ENCODE measurements around the gene ARRB1.

ARRB1 gene

DNA sequence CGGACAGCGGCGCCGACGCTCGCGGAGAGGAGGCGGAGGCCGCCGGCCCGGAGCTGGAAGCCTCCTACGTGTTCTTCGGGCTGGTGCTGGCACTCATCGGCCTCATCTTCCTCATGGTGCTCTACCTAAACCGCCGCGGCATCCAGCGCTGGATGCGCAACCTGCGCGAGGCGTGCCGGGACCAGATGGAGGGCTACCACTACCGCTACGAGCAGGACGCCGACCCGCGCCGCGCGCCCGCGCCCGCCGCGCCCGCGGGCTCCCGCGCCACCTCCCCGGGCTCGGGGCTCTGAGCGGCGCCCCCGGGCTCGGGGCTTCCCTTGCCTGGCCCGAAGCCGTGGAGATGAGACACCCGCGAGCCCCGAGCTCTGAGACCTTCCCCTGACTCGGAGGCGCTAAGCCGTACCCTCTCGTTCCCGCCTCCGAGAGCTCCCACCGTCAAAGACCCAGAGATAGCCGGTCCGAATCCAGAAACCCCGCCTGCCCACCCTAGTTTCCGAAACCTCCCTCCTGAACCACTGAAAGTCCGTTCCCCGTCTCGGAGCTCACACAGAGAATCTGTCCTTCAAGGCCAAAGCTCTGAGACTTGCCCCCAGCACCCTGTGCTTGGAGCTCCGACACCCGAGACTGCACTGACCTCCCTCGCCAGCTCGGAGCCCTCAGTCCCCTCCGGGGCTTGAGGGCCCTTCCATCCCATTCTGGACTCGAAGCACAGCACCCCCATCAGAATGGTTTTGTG, 109.4 kb downstream of the ARRB1 start:
- H3K4me3 ChIP-seq (replicated peaks; ENCODE audit: low read depth, low read length), result peak overlapping the region; percentile 45
- DNase-seq (ENCODE audit: low read depth), result no peak
- TF ChIP-seq, protein P1, sequence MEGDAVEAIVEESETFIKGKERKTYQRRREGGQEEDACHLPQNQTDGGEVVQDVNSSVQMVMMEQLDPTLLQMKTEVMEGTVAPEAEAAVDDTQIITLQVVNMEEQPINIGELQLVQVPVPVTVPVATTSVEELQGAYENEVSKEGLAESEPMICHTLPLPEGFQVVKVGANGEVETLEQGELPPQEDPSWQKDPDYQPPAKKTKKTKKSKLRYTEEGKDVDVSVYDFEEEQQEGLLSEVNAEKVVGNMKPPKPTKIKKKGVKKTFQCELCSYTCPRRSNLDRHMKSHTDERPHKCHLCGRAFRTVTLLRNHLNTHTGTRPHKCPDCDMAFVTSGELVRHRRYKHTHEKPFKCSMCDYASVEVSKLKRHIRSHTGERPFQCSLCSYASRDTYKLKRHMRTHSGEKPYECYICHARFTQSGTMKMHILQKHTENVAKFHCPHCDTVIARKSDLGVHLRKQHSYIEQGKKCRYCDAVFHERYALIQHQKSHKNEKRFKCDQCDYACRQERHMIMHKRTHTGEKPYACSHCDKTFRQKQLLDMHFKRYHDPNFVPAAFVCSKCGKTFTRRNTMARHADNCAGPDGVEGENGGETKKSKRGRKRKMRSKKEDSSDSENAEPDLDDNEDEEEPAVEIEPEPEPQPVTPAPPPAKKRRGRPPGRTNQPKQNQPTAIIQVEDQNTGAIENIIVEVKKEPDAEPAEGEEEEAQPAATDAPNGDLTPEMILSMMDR (IDR thresholded peaks at IDR 0.05; ENCODE audit: low read length, missing control alignments), result no peak

DNA sequence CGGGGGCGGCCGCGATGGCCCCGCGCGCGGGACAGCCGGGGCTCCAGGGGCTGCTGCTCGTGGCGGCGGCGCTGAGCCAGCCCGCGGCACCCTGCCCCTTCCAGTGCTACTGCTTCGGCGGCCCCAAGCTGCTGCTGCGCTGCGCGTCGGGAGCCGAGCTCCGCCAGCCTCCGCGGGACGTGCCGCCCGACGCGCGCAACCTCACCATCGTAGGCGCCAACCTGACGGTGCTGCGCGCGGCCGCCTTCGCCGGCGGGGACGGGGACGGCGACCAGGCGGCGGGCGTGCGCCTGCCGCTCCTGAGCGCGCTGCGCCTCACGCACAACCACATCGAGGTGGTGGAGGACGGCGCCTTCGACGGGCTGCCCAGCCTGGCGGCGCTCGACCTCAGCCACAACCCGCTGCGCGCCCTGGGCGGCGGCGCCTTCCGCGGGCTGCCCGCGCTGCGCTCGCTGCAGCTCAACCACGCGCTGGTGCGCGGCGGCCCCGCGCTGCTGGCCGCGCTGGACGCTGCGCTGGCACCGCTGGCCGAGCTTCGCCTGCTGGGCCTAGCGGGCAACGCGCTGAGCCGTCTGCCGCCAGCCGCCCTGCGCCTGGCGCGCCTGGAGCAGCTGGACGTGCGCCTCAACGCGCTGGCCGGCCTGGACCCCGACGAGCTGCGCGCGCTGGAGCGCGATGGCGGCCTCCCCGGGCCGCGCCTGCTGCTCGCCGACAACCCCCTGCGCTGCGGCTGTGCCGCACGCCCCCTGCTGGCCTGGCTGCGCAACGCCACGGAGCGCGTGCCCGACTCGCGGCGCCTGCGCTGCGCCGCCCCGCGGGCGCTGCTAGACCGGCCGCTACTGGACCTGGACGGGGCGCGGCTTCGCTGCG, 110.2 kb downstream of the ARRB1 start:
- H3K4me3 ChIP-seq (replicated peaks; ENCODE audit: low read depth, low read length), result peak overlapping the region; percentile 45
- TF ChIP-seq, protein P1 (IDR thresholded peaks at IDR 0.05; ENCODE audit: low read length, missing control alignments), result peak; percentile 37
- DNase-seq (ENCODE audit: low read depth), result peak; percentile 85

DNA sequence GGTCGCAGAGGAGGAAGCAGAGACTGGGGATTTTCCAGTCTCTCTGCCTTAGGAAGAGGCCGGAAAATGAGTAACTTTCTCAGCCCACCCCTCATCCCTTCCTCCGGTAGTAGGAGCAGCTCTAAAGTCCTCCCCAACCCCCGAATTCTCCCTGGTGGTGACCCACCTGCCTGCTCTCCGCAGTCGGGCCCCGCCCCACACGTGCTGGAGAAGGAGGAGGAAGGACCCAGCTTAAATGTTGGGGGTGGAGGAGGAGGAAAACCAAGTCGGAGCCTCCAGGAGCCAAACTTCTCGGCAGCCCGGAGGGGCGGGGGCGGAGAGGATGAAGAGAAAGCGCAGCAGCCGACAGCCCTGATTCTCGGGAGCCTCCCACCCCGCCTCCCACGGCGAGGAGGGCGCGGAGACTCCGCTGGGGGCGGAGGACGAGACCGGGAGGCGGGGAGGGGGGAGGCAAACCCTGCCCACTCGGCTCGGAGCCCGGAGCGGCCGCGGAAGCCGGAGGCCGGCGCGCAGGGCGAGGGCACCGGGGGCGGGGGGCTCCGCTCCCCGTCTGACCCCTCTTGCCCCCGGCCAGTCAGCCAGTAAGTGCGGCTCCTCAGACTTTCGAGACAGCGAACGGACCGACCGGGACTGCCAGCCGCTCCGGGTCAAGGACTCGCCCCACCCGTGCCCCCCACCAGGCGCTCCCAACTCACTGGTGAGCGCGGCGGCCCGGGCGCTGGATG, 111.0 kb downstream of the ARRB1 start, which contains the start of gene TPBGL:
Gene TPBGL, plus strand, starts transcription at position 464 of the 725 bp plus-strand sequence. CDS start 276 bp downstream, outside the sequence.
- H3K4me3 ChIP-seq (replicated peaks; ENCODE audit: low read depth, low read length), result peak within 1 kb of the TSS; percentile 17
- DNase-seq (ENCODE audit: low read depth), result no peak
- TF ChIP-seq, protein P1 (IDR thresholded peaks at IDR 0.05; ENCODE audit: low read length, missing control alignments), result no peak

DNA sequence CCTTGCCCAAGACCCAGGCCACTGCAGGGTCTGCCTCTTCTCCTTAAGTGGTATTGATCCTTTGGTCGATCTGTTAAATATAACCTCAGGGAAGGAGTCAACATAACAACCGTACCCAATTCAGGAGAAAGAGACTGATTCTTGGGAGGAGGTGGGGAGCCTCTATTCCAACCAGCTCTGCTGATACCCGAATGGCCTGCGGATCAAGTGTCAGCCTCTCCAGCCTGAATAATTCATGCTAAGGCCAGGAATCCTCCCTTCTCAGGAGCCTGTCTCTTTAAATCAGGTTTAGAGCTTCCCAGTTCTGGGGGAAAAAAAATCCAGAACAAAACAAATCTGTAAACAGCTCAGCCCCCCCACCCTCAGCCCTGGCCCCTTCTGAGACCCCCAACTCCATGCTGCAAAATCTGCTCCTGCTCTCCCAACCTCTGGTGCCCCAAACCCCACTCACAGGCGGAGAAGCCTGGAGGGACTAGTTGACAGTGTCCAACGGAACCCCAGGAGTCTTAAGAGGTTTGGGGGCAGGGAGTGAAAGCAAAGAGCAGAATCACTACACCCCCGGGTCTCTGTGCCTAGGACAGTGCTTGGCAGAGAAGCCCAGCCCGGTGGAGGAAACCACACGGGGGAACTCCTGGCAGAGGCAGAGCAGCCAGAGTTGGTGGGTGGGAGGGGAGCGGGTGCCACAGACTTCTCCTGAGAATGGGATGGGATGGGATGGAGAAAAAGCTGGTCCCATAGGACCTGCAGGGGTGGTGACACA, 111.8 kb downstream of the ARRB1 start:
- no peak for DNase-seq (ENCODE audit: low read depth)
- TF ChIP-seq, protein P1 (IDR thresholded peaks at IDR 0.05; ENCODE audit: low read length, missing control alignments), result no peak
- no peak overlapping the region for H3K4me3 ChIP-seq (replicated peaks; ENCODE audit: low read depth, low read length)

DNA sequence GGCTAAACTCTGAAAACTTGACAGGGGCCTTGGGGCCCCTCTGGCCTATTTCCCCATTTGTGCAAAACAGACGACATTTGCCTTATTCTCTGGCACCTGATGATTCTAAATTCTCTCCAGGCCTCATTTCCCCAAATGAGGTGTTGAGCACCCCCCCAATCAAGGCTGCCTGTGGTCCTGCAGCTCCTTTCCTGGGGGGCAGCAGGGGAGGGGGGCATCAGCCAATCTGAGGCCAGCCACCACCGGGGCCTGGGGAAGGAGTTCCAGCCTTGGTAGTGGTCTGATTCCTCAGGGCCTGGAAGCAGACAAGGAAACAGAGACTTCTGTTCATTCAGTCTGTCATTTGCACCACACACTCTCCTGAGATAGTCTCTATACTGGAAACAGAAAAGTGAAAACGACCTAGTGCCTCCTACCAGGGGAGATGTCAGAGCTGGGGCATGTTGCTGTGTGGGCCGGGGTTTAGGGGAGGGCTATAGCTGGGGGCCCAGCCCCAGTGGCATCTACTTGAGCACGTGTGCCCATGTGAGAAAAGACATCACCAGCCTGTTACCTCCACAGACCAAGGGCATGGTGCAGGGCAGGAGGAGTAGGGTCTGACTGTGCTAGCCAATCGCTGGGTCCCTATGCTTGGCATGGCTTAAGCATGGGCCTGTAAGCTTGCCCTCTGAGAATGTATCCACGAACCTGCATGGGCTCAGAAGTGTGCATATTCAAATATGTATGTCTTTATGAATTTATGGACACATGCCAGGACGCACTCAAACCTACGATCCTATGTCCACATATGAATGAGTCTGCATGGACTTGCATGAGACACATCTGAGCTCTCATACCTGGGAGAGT, 112.6 kb downstream of the ARRB1 start:
- no peak for DNase-seq (ENCODE audit: low read depth)
- TF ChIP-seq, protein P1 (IDR thresholded peaks at IDR 0.05; ENCODE audit: low read length, missing control alignments), result no peak

More for the DNA sequence above, 112.6 kb downstream of the ARRB1 start:
- no peak overlapping the region for H3K4me3 ChIP-seq (replicated peaks; ENCODE audit: low read depth, low read length)
